Amniotic stem cell (primary cell): ENCODE data around the gene CASQ2.

Experiments
- DNase-seq: peaks from one replicate; lab custom pipeline; 2025; lab: John Stamatoyannopoulos, UW

The CASQ2 gene

GRCh38 chr1:115768549-115768948 is at the start of gene CASQ2:
Gene CASQ2 (minus strand): TSS chr1:115768714. CDS start chr1:115768541, 173 bp downstream.
- no peak for DNase-seq

GRCh38 chr1:115815694-115816093 is 47.2 kb upstream of the CASQ2 start:
- no peak for DNase-seq

- no peak for DNase-seq
Measured at GRCh38 chr1:115814685-115815398, 46.3 kb upstream of the CASQ2 start.

GRCh38 chr1:115813727-115814126 is 45.2 kb upstream of the CASQ2 start:
- DNase-seq: no peak

- no peak for DNase-seq
Measured at GRCh38 chr1:115811140-115811828, 42.8 kb upstream of the CASQ2 start.

GRCh38 chr1:115810609-115811008 is 42.1 kb upstream of the CASQ2 start:
- DNase-seq: no peak

GRCh38 chr1:115809847-115810246 is 41.3 kb upstream of the CASQ2 start:
- no peak for DNase-seq

- no peak for DNase-seq
Measured at GRCh38 chr1:115809076-115809475, 40.6 kb upstream of the CASQ2 start.

GRCh38 chr1:115807723-115808122 is 39.2 kb upstream of the CASQ2 start:
- DNase-seq: peak; percentile 55

- DNase-seq: no peak
Measured at GRCh38 chr1:115805597-115805996, 37.1 kb upstream of the CASQ2 start.

- DNase-seq: no peak
Measured at GRCh38 chr1:115802416-115802815, 33.9 kb upstream of the CASQ2 start.

GRCh38 chr1:115797486-115797885 is 29.0 kb upstream of the CASQ2 start:
- no peak for DNase-seq

GRCh38 chr1:115796897-115797296 is 28.4 kb upstream of the CASQ2 start:
- DNase-seq: no peak

- DNase-seq: no peak
Measured at GRCh38 chr1:115796036-115796435, 27.5 kb upstream of the CASQ2 start.

- no peak for DNase-seq
Measured at GRCh38 chr1:115794976-115795639, 26.6 kb upstream of the CASQ2 start.

GRCh38 chr1:115793162-115793561 is 24.6 kb upstream of the CASQ2 start:
- DNase-seq: no peak

GRCh38 chr1:115791816-115792215 is 23.3 kb upstream of the CASQ2 start:
- DNase-seq: no peak

- DNase-seq: no peak
Measured at GRCh38 chr1:115790846-115791245, 22.3 kb upstream of the CASQ2 start.

- DNase-seq: no peak
Measured at GRCh38 chr1:115790356-115790755, 21.8 kb upstream of the CASQ2 start.

- DNase-seq: no peak
Measured at GRCh38 chr1:115783311-115783710, 14.8 kb upstream of the CASQ2 start.

- peak; percentile 41 for DNase-seq
Measured at GRCh38 chr1:115782571-115783281, 14.2 kb upstream of the CASQ2 start.

- no peak for DNase-seq
Measured at GRCh38 chr1:115781851-115782250, 13.3 kb upstream of the CASQ2 start.
